NCI-H460 (cell line): ENCODE data around the gene DEUP1. TPM values are rescaled to one million over a fixed set of nuclear protein-coding genes. Genes with fewer than 3 reads are reported as not detected.
"Not testable (repeated sequence)": the region's sequence is repeated elsewhere in the genome, so short reads cannot be mapped to it uniquely, and the experiment has no call there.

ENCODE experiments used
- DNase-seq: peaks from one replicate; pipeline ENCODE4 v3.0.0-alpha.2; 2016; ENCODE audit warnings: low read depth; ENCODE audit errors: extremely low read depth
- polyA plus RNA-seq: library from polyadenylated mRNA; depleted of rRNA; stranded (reverse); fragments of >200 nt; gene quantifications from 2 replicates; pipeline ENCODE4 v1.2.3, GENCODE V29; 2014; cell fraction: nucleus; rRNA removed
- total RNA-seq: library from RNA; depleted of rRNA; stranded (reverse); fragments of >200 nt; shearing (Covaris generic); gene quantifications from 2 replicates; pipeline ENCODE4 v1.2.3, GENCODE V29; 2014; rRNA removed

DEUP1 gene, protein sequence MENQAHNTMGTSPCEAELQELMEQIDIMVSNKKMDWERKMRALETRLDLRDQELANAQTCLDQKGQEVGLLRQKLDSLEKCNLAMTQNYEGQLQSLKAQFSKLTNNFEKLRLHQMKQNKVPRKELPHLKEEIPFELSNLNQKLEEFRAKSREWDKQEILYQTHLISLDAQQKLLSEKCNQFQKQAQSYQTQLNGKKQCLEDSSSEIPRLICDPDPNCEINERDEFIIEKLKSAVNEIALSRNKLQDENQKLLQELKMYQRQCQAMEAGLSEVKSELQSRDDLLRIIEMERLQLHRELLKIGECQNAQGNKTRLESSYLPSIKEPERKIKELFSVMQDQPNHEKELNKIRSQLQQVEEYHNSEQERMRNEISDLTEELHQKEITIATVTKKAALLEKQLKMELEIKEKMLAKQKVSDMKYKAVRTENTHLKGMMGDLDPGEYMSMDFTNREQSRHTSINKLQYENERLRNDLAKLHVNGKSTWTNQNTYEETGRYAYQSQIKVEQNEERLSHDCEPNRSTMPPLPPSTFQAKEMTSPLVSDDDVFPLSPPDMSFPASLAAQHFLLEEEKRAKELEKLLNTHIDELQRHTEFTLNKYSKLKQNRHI
- total RNA-seq, result not detected in 2 replicates
- polyA plus RNA-seq, result not detected in 2 replicates

DNA sequence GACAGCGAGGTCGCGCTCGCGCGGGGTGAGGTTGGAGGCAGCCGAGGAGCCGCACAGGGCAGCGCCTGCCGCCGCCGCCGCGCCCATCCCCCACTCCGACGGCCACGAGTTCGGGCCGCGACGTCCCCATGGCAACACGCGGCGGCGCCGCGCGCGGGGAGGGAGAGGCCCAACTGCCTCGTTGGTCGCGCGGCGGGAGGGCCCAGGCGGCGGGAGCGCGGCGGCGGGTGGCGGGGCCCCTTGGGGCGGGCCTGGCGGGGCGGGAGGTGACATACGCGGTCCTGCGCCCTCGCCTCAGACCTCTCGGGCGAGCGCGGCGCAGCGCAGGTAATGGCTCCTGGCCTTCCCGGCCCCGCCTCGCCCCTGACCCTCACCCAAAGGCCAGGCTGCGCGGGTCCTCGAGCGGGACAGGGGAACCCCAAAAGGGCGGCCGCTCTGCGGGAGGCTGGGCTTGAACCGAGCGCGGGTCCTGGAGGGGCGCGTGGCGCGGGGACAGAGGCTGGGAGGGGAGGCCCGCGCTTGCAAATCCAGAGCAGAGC lies at the start of gene DEUP1:
TSS of gene DEUP1 (plus strand) at position 297 of the 539 bp plus-strand sequence. CDS start 1,518 bp downstream, outside the sequence.
- no peak for DNase-seq

DNA sequence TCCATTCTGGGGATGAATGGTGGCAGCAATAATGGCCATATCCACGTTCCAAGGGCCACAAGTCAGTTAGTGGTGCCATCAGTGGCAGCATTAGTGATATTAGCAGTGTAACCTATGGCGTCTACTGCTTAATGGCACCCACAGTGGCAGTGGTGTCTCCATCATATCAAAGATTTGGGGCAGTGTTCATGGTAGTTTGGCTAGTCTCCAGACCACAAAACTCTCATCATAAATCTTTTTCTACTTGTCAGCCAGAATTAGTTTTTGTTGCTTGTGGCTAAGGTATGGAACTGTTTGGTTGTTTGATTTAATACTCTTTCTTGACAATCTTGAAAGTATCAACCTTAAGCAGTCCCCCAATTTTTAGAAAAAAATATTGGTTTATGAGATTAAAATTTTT lies 45.1 kb upstream of the DEUP1 start:
- no peak for DNase-seq

DNA sequence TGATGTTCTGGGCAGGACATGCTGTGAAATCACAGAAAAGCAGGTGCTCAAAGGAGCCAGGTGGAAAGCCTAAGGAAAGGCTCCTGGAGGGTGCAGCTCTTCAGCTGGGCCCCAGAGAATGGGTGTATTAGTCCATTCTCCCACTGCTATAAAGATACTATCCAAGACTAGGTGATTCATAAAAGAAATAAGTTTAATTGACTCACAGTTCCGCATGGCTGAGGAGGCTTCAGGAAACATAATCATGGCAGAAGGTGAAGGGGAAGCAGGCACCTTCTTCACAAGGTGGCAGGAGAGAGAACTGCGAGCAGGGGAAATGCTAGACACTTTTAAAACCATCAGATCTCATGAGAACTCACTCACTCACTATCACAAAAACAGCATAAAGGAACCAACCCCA lies 43.1 kb upstream of the DEUP1 start:
- no peak for DNase-seq

DNA sequence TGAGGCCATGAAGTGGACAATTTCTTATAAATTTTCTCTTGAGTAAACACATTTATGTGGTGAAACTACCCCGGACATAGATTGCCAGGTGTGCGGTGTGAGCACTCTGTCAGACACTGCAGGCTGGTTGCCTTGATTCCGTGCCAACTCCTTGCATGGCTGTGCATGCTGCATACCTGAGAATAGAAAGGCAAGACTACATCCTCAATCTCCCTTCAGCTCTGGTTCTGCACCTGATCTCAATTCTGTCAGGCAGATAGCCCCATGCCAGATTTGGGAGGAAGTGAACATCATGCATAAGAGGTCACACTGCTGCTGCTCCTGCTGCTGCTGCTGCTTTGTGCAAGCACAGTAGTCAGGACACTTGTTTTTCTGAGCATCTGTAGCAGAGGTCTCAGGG lies 42.5 kb upstream of the DEUP1 start:
- DNase-seq, result no peak

DNA sequence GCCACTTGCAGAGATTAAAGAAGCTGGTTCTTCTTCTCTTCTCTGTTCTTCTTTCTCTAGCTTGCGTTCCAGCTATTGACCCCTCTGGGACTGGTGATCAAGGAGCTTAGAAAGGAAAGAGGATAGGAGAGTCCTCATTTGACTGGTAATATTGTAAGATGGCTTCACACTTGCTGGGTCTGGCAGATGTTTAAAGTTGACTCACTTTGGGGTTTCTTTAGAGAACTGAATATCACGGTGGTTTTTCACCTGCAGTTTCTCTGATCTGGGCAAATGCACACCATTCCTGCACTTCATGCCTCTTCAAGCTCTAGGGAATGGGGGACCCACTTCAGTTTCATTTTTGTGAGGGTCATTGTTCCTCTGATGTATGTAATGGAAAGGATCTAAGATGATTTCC lies 41.8 kb upstream of the DEUP1 start:
- no peak for DNase-seq

DNA sequence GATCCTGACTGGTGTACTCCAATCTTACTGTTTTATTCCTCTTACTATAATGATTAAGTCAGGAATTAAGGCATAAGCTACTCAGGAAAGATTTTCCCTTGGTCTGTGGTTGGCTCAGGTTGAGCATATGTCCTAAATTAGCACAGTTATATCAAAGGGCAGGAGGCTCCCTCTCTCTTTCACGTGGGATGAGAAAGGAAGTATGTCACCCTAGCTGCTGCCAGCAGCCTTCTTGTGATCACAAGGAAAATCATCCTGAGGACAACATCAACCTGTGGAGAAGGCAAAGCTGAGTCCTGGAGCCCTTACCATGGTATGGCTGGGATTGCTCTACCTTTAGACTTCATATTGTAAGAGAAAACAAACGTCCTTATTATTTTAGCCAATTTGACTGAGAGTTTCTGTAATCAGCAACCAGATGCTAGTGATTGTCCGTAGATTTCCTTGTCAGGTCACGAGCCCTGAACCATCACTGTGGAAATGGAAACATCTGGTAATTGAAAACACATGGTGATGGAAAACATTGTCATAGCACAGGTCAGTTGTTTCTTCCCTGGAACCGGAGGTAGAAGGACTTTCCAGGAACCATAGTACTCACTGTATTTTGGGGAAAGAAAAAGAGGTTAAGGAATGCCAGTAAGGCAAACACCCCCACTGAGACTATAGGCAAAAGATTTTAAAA lies 40.6 kb upstream of the DEUP1 start:
- no peak for DNase-seq

DNA sequence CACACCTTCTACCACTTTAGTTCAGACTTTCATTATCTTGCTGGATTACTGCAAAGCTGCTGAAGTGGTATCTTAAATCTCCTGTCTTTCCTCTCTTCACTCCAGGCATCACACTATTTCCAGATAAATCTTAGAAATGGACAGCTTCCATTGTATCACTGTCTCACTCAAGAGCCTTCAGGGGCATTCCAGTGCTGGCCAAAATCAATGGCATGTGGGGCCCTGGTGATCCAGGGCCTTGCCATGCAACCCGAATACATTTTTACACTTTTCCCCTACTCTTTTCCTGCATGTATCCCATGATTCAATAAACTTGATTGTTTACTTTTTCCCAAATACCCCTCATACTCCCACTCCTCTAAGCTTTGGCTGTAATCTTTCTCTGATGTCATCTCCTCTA lies 39.4 kb upstream of the DEUP1 start:
- no peak for DNase-seq

DNA sequence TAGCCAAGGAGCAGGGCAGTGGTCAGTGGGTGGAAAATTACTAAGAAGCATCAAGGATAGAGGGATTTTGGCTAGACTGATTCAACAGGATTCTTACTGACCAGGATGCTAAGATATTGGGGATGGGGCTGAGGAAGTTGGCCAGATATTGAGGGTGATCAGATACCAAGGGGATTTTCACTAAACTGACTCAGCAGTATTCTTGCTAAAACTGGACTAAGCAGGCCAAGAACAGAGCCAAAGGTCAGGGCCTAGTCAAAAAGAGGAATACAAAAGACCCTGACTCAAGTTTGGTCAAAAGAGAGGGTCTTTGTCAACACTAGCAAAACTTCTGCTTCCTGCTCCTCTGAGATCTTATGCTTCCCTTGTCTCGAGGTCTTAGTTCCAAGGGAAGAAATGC lies 38.6 kb upstream of the DEUP1 start:
- no peak for DNase-seq

DNA sequence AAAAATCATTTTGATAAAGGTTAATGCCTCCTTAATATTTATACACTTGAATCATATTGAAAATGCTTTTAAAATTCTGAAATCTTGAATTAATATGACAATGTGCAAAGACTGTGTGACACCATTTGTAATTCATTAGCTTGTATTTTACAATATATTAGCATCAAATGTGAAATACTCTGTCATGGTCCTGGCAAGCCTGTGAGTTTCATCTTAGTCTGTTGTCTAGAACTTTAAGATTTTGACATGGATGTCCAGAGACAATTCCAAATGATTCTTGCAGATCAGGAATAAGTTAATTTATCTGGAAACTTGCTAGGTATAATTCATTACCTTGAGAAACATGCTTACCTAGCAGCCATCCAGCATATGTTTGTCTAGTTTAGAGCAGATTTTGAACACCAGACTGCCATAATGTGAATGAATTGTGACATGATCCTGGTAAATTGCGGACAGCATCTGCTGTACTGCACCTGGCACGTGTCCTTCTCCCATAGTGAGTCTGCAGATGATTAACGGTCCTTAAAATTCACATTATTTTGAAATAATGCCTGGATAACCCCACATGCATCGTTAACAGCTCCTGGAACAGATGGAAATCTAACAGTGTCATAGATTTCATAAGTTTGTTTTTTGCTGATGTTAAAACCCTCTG lies 34.5 kb upstream of the DEUP1 start:
- DNase-seq, result no peak

DNA sequence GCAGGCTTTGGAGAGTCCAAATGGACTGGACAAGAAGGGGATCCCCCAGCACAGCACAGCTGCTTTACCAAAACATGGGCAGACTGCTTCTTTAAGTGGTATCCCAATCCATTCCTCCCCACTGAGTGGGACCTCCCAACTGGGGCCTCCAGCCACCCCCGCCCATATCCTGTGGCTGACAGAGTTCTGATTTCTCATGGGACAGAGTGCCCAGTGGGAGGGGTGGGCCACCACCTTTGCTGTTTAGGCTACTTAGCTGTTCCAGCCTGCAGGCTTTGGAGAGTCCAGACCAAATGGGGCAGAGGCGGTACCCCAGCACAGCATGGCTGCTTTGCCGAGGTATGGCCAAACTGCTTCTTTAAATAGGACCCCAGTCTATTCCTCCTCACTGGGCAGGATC lies 26.9 kb upstream of the DEUP1 start:
- no peak for DNase-seq

DNA sequence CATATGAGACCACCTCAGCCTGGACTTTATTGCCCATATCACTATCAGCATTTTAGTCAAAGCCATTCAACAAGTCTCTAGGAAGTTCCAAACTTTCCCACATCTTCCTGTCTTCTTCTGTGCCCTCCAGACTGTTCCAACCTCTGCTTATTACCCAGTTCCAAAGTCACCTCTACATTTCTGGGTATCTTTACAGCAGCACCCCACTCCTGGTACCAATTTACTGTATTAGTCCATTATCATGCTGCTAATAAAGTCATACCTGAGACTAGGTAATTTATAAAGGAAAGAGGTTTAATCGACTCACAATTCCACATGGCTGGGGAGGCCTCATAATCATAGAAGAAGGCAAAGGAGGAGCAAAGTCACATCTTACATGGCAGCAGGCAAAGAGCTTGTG lies 16.1 kb upstream of the DEUP1 start:
- DNase-seq, result not testable (repeated sequence)

DNA sequence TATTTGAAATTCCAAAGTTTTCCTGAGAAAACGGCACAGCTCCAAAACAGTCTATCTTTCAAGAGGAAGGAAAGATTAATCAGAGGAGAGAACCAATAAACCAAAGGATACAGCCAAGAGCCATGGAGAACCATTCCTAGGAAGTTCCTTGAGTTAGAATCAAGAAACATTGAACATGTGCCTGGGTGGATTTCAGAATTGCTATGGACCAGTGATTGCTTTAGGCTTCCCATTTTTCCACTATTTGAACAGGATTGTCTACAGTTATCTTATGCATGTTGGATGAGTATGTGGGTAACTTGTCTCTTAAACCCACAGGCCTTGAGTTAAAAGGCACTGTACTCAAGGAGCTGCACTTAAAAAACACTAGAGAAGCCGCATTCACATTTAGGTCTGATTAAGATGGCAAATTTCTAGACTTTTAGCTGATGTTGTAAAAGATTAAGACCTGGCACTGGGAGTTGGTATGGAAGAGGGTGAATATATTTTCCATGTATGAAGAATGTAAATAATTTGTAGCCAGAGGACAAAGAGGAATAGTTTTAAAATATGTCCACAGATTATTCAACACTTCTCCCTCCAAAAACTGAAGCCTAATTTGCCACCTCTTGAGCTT lies 11.2 kb upstream of the DEUP1 start:
- no peak for DNase-seq

DNA sequence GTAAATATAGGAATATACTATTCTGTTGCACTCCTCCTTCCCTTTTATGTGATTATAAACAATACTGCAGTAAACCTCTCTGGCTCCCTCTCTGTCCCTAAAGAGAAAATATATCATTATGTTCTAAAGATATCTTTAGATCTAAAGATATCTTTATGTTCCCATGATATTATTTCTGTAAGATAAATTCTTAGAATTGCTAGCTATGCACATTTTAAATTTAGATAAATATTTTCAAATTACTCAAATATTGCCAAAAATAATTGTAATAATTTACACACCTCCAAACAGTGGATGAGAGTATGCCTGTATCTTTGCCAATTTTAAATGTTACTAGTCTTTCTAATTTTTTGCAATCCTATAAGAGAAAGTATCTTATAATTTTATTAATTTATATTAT lies 10.3 kb upstream of the DEUP1 start:
- DNase-seq, result no peak

DNA sequence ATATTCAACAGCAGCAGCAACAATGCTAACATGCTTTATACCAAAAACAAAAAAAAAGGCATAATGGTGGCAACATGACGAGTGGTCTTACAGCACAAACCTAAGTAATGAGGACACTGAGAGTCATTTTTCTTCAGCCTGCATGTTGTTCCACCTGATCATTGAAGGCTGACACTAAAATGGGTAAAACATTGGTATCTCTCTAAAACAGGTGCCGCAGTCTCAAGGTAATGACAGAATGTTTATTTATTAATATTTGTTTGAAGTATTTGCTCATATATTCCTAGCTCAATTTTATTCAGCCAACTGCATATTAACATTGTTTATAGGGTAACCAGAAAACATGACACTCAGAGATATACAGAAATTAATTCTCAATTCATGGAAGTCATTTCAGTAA lies 8.3 kb upstream of the DEUP1 start:
- no peak for DNase-seq

DNA sequence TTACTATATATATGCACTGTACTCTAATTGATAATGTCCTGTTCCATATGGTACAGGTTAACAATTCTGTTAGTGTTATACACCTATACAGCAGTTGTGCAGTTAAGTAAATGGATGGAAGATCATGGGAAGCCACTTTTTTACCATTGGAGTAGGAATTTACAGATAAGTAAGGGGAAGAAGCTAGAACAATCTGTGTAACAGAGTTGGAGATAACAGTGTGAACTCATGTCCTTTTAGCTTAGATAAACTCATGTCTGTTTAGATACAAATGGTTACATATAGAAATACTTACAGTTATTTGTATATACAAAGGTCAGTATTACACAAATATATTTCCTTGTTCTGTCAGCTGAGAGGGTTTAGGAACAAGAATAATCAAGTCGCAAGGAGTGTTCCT lies 6.8 kb upstream of the DEUP1 start:
- no peak for DNase-seq

DNA sequence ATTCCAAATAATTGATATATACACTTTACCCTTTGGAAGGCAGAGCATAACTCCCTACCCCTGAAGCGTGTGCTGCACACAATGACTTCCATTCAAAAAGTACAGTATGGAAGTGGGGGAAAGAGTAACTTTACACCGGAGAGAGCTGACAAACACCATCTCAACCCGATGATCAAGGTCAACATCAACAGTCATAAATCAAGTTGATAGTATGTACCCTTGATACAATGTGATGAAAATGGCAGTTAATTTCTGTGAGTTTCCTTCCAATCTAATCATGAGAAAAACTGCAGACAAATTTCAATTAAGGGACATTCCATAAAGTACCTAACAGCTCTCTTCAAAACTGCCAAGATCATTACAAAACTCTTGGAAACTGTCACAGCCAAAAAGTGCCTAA lies 6.0 kb upstream of the DEUP1 start:
- no peak for DNase-seq

DNA sequence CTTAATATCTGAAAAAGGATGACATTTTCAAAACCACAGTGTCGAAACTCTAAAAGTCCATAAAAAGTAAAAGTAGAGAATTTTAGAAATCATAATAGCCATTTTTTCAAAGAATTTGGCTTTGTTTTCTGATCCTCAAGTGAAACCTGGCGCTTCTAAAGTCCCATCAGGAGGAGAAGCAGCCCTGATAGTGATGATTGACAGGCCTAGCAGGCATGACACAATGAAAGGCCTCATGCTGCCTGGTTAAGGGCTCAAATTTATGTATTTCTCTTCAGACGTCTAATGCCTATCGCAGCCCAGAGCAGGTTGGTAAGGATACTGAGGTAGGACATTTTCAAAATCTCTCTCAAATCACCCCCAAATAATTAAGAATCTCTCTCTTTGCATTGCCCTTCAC lies 3.9 kb upstream of the DEUP1 start:
- DNase-seq, result no peak

DNA sequence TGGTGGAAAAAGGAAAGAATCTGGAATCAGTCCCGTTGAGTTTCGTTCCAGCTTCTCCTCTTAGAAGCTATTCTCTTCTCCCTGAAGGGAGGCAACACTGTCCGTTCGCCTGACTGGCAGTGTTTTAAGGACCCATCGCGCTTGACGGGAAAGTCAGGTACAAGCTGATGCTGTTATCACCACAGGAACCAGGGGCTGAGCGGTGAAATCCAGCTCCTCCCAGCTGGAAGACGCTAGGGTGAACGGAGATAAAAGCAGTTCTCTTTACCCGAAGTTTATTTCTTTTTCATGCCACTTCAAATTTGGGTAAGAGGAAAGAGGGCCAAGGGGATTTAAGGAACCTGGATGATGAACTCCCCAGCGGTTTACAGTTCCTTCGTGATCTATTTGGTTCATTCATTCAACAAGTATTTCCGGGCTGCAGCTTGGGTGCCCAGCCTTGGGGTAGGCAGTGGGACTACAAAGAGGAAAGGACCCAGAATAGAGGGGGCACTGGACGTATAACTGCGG lies 551 bp upstream of the DEUP1 start:
- DNase-seq, result no peak

DNA sequence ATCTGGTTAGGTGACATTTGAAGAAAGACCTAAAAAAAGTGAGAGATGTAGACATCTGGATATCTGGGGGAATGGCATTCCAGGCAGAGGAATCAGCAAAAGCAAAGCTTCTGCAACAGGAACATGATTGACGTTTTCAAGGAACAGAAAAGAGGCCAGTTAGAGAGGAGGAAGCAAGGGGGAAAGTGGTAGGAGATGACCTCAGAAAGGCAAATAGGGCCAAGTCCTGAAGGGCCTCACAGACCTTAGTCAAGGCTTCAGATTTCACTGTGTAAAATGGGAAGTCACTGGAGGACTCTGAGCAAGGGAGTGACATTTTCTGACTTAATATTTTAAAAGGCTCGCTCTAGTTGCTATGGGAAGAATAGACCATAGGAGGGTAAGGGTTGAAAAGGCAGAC lies 9.7 kb downstream of the DEUP1 start:
- no peak for DNase-seq

DNA sequence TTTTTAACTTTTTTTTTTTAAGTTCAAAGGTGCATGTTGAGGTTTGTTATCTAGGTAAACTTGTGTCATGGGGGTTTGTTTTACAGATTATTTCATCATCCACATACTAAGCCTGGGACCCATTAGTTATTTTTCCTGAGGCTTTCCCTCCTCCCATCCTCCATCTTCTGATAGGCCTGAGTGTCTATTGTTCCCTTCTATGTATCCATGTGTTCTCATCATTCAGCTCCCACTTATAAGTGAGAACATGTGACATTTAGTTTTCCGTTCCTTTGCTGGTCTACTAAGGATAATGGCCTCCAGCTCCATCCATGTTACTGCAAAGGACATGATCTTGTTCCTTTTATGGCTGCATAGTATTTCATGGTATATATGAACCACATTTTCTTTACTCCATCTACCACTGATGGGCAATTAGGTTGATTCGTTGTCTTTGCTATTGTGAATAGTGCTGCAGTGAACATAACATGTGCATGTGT lies 14.4 kb downstream of the DEUP1 start:
- no peak for DNase-seq
